Suprapubic skin (tissue), 4 donors: ENCODE measurements around the gene ESRP2.

Experiments
- EP300 ChIP-seq: sonication (generic); formaldehyde crosslinking; IDR thresholded peaks from one replicate; pipeline ENCODE4 v1.6.1; 2017; ENCODE audit warnings: antibody characterized with exemption
- POLR2A ChIP-seq, 2 donors: fragments of 450-650 bp; IDR thresholded peaks; one replicate each; pipeline ENCODE4 v1.6.1; 2017; ENCODE audit warnings: antibody characterized with exemption in 2 of 2, mild to moderate bottlenecking in 2 of 2, moderate library complexity in 2 of 2
- POLR2AphosphoS5 ChIP-seq, 3 donors: sonication (generic); formaldehyde crosslinking; IDR thresholded peaks; one replicate each; pipeline ENCODE4 v1.6.1; 2017; ENCODE audit warnings: antibody characterized with exemption in 3 of 3
- TF ChIP-seq, protein P1 (sequence below), 2 donors: fragments of 200-600 bp in 1 of 2; fragments of 450-650 bp in 1 of 2; sonication (generic) in 1 of 2; IDR thresholded peaks; one replicate each; pipeline ENCODE4 v1.5.1; 2016 to 2019; ENCODE audit warnings: antibody characterized with exemption in 2 of 2, mild to moderate bottlenecking in 1 of 2, moderate library complexity in 1 of 2

DNA sequence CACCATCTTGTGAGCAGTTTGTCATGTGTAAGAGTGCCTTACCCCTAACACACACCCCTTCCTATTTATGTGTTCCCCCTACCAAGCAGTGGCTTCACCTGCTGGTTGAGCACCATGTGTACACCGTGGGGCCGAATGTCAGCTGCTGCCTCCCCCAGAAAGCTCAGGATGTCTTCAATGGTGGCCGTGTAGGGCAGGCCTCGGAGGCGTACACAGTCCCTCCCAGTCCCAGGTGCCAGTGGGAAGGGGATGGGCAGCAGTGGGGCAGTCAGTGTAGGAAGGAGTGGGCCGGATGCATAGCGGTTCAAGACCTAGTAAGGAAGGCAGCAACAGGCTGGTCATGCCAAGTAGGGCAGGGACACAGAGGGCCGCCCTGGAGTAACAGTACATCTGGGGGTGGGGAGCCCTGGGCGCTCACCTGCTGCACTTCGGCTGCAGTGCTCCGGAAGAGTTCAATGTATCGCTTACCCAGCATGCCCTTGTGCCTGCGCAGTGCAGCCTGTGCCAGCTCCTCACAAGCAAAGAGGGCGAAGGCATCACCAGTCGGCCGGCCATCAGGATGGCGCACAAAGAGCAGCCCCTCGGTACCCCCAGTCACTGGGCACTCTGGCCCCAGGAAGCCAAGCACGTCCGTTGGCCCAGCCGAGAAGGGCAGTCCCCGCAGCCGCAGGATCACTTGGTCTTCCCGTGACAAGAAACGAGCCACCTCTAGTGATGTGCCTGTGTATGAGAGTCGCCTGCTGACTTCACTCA, 4.4 kb downstream of the ESRP2 start:
- TF ChIP-seq, protein P1, sequence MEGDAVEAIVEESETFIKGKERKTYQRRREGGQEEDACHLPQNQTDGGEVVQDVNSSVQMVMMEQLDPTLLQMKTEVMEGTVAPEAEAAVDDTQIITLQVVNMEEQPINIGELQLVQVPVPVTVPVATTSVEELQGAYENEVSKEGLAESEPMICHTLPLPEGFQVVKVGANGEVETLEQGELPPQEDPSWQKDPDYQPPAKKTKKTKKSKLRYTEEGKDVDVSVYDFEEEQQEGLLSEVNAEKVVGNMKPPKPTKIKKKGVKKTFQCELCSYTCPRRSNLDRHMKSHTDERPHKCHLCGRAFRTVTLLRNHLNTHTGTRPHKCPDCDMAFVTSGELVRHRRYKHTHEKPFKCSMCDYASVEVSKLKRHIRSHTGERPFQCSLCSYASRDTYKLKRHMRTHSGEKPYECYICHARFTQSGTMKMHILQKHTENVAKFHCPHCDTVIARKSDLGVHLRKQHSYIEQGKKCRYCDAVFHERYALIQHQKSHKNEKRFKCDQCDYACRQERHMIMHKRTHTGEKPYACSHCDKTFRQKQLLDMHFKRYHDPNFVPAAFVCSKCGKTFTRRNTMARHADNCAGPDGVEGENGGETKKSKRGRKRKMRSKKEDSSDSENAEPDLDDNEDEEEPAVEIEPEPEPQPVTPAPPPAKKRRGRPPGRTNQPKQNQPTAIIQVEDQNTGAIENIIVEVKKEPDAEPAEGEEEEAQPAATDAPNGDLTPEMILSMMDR (IDR thresholded peaks at IDR 0.05): no peak
- TF ChIP-seq POLR2AphosphoS5 (IDR thresholded peaks at IDR 0.05) (no peak), EP300 (no peak), POLR2A (IDR thresholded peaks at IDR 0.05) (no peak)
